Liver (tissue), 9 donors: ENCODE results near the gene KATNB1. TPM values are rescaled to one million over a fixed set of nuclear protein-coding genes. Genes with fewer than 3 reads are reported as not detected.

Source experiments
- DNase-seq: peaks from one replicate; pipeline ENCODE4 v3.0.0-alpha.2; 2017; ENCODE audit warnings: low spot score
- H3K27ac ChIP-seq, 2 donors: one replicate each; pipeline ENCODE4 v1.7.0; 2013; ENCODE audit warnings: inconsistent platforms in 2 of 2, low read length in 2 of 2, control low read depth in 1 of 2, low read depth in 1 of 2, mild to moderate bottlenecking in 1 of 2
- H3K27me3 ChIP-seq, 4 donors: one replicate each; pipeline versions ENCODE4 v1.6.1 to v1.7.0; 2013; ENCODE audit warnings: low read length in 3 of 4, inconsistent platforms in 1 of 4, mild to moderate bottlenecking in 1 of 4, moderate library complexity in 1 of 4; ENCODE audit not compliant: control insufficient read depth in 4 of 4, insufficient read depth in 4 of 4
- H3K36me3 ChIP-seq, 4 donors: one replicate each; pipeline versions ENCODE4 v1.6.1 to v1.7.0; 2013; ENCODE audit warnings: low read length in 3 of 4, mild to moderate bottlenecking in 3 of 4, low read depth in 1 of 4, moderate library complexity in 1 of 4; ENCODE audit not compliant: control insufficient read depth in 4 of 4, insufficient read depth in 3 of 4
- H3K4me1 ChIP-seq, 4 donors: one replicate each; pipeline versions ENCODE4 v1.6.1 to v1.7.0; 2013; ENCODE audit warnings: low read length in 3 of 4, mild to moderate bottlenecking in 3 of 4, moderate library complexity in 1 of 4; ENCODE audit not compliant: control insufficient read depth in 4 of 4, insufficient read depth in 4 of 4
- H3K4me3 ChIP-seq, 3 donors: one replicate each; pipeline versions ENCODE4 v1.6.1 to v1.7.0; 2013; ENCODE audit warnings: low read length in 3 of 3, control low read depth in 1 of 3, low read depth in 1 of 3, mild to moderate bottlenecking in 1 of 3
- H3K9ac ChIP-seq, 2 donors: one replicate each; pipeline ENCODE4 v1.7.0; 2013; ENCODE audit warnings: low read length in 2 of 2, mild to moderate bottlenecking in 2 of 2, moderate library complexity in 2 of 2, control low read depth in 1 of 2, low read depth in 1 of 2
- H3K9me3 ChIP-seq, 4 donors: one replicate each; pipeline versions ENCODE4 v1.6.1 to v1.7.0; 2013; ENCODE audit warnings: low read length in 3 of 4; ENCODE audit not compliant: control insufficient read depth in 4 of 4
- ATF3 ChIP-seq: IDR thresholded peaks from 2 replicates; pipeline ENCODE4 v1.6.1; 2016; ENCODE audit warnings: antibody characterized with exemption
- CTCF ChIP-seq: fragments of 150-350 bp; IDR thresholded peaks from 2 replicates; pipeline ENCODE4 v1.5.1; 2017; ENCODE audit warnings: improper control_type of control experiment, low read depth, low read length; ENCODE audit not compliant: missing input control
- EGR1 ChIP-seq, 2 donors: IDR thresholded peaks; 2 replicates each; pipeline ENCODE4 v1.6.1; 2016 to 2018; ENCODE audit warnings: antibody characterized with exemption in 2 of 2, low read depth in 2 of 2
- FOXA1 ChIP-seq: IDR thresholded peaks from 2 replicates; pipeline ENCODE4 v1.6.1; 2016; ENCODE audit warnings: antibody characterized with exemption
- FOXA2 ChIP-seq: IDR thresholded peaks from 2 replicates; pipeline ENCODE4 v1.6.1; 2016; ENCODE audit warnings: antibody characterized with exemption
- GABPA ChIP-seq, 2 donors: IDR thresholded peaks in 1 of 2; conservative IDR thresholded peaks in 1 of 2; 2 replicates each; pipeline ENCODE4 v1.6.1; 2016; ENCODE audit warnings: antibody characterized with exemption in 2 of 2, mild to moderate bottlenecking in 1 of 2, moderate library complexity in 1 of 2
- HNF4A ChIP-seq, 2 donors: conservative IDR thresholded peaks; 2 replicates each; pipeline ENCODE4 v1.6.1; 2016; ENCODE audit warnings: antibody characterized with exemption in 2 of 2, mild to moderate bottlenecking in 2 of 2
- HNF4G ChIP-seq: IDR thresholded peaks from 2 replicates; pipeline ENCODE4 v1.6.1; 2016; ENCODE audit warnings: antibody characterized with exemption
- JUND ChIP-seq, 2 donors: IDR thresholded peaks; 2 replicates each; pipeline ENCODE4 v1.6.1; 2016; ENCODE audit warnings: antibody characterized with exemption in 2 of 2
- RAD21 ChIP-seq, 2 donors: IDR thresholded peaks; 2 replicates each; pipeline ENCODE4 v1.6.1; 2016; ENCODE audit warnings: antibody characterized with exemption in 2 of 2, mild to moderate bottlenecking in 2 of 2
- REST ChIP-seq: IDR thresholded peaks from 2 replicates; pipeline ENCODE4 v1.6.1; 2016; ENCODE audit warnings: antibody characterized with exemption, mild to moderate bottlenecking
- RXRA ChIP-seq, 2 donors: IDR thresholded peaks; 2 replicates each; pipeline ENCODE4 v1.6.1; 2017 to 2018; ENCODE audit warnings: antibody characterized with exemption in 2 of 2, mild to moderate bottlenecking in 1 of 2
- SP1 ChIP-seq: IDR thresholded peaks from 2 replicates; pipeline ENCODE4 v1.6.1; 2018; ENCODE audit warnings: antibody characterized with exemption, mild to moderate bottlenecking
- TAF1 ChIP-seq: conservative IDR thresholded peaks from 2 replicates; pipeline ENCODE4 v1.6.1; 2016; ENCODE audit warnings: antibody characterized with exemption, mild to moderate bottlenecking
- YY1 ChIP-seq: IDR thresholded peaks from 2 replicates; pipeline ENCODE4 v1.6.1; 2016; ENCODE audit warnings: antibody characterized with exemption, mild to moderate bottlenecking
- WGBS: extraction: QIAGEN DNeasy Blood & Tissue Kit; methylation state at CpG from one replicate; pipeline ENCODE4 v1.1.7; 2013; 5-methylcytosine and 5-hydroxymethylcytosine counted together
- polyA plus RNA-seq, 2 donors: library from polyadenylated mRNA; stranded (reverse) in 1 of 2; unstranded in 1 of 2; fragments of 200-250 nt in 1 of 2; fragments of >200 nt in 1 of 2; fragmentation: Nextera tagmentation in 1 of 2; extraction: Ambion mirVana in 1 of 2; gene quantifications; one replicate each; pipeline versions ENCODE4 v1.2.1 to v1.2.3, GENCODE V29; 2013 to 2015
- total RNA-seq, 2 donors: library from RNA; depleted of rRNA; stranded (reverse); fragments of >200 nt; gene quantifications; one replicate each; pipeline ENCODE4 v1.2.3, GENCODE V29; 2014
- TF ChIP-seq, protein P1 (sequence below): IDR thresholded peaks from 2 replicates; pipeline ENCODE4 v1.6.1; 2016; ENCODE audit warnings: antibody characterized with exemption
- TF ChIP-seq, protein P2 (sequence below): IDR thresholded peaks from 2 replicates; pipeline ENCODE4 v1.6.1; 2016; ENCODE audit warnings: antibody characterized with exemption
- donor health status: healthy.
- donor health status: healthy.
- donor health status: healthy.
- donor health status: healthy.
- donor health status: healthy.

KATNB1 gene
- total and polyA plus RNA-seq, 4 donors: 4.5 to 16.4 (median 7.5) TPM

GRCh38 chr16:57694725-57695679, 40.6 kb upstream of the KATNB1 start, which contains the start of gene DRC7:
DRC7 (plus strand) TSS chr16:57694806; CDS start chr16:57697950, 3,144 bp downstream.
- Histone ChIP-seq H3K27ac (peak within 1 kb of the TSS; percentile 45 to 72), H3K27me3 (no peaks in the 10 kb centered on the region), H3K9ac (no peak within 1 kb of the TSS), H3K36me3 (no peaks in the 10 kb centered on the region), H3K4me1 (peaks cover 2 to 24% (median 12%) of the 10 kb centered on the region in 4 donors), H3K9me3 (no peaks in the 10 kb centered on the region), H3K4me3 (peak within 1 kb of the TSS in 1 of 3 donors; percentile 29)
- WGBS: 41% methylated on average over 8 of the region's 8 CpGs
- peak; percentile 69 for DNase-seq
- TF ChIP-seq HNF4A (conservative IDR thresholded peaks at IDR 0.05): no peak
- no peak for TF ChIP-seq FOXA2
- TF ChIP-seq, protein P1, sequence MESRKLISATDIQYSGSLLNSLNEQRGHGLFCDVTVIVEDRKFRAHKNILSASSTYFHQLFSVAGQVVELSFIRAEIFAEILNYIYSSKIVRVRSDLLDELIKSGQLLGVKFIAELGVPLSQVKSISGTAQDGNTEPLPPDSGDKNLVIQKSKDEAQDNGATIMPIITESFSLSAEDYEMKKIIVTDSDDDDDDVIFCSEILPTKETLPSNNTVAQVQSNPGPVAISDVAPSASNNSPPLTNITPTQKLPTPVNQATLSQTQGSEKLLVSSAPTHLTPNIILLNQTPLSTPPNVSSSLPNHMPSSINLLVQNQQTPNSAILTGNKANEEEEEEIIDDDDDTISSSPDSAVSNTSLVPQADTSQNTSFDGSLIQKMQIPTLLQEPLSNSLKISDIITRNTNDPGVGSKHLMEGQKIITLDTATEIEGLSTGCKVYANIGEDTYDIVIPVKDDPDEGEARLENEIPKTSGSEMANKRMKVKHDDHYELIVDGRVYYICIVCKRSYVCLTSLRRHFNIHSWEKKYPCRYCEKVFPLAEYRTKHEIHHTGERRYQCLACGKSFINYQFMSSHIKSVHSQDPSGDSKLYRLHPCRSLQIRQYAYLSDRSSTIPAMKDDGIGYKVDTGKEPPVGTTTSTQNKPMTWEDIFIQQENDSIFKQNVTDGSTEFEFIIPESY: no peak
- TF ChIP-seq SP1: no peak
- TF ChIP-seq YY1: no peak
- no peak for TF ChIP-seq FOXA1
- TF ChIP-seq REST: no peak
- no peak for TF ChIP-seq JUND (IDR thresholded peaks at IDR 0.05)
- no peak for TF ChIP-seq RXRA (IDR thresholded peaks at IDR 0.05)
- TF ChIP-seq ATF3: no peak
- no peak for TF ChIP-seq HNF4G
- TF ChIP-seq EGR1 (IDR thresholded peaks at IDR 0.05; ENCODE audit: low read depth in 2 of 2): no peak
- no peak for TF ChIP-seq TAF1
- TF ChIP-seq, protein P2, sequence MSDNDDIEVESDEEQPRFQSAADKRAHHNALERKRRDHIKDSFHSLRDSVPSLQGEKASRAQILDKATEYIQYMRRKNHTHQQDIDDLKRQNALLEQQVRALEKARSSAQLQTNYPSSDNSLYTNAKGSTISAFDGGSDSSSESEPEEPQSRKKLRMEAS: no peak
- TF ChIP-seq GABPA (IDR thresholded peaks at IDR 0.05 in 1 of 2, conservative IDR thresholded peaks at IDR 0.05 in 1 of 2): no peak

GRCh38 chr16:57695680-57696069, 39.9 kb upstream of the KATNB1 start:
- H3K27ac ChIP-seq: no peak overlapping the region
- no peaks in the 10 kb centered on the region for H3K9me3 ChIP-seq
- peaks cover 2 to 21% (median 12%) of the 10 kb centered on the region in 4 donors for H3K4me1 ChIP-seq
- WGBS: 79% methylated on average over 5 of the region's 5 CpGs
- no peak for DNase-seq
- no peaks in the 10 kb centered on the region for H3K36me3 ChIP-seq
- H3K27me3 ChIP-seq: no peaks in the 10 kb centered on the region
- no peak overlapping the region for H3K9ac ChIP-seq
- H3K4me3 ChIP-seq: no peak overlapping the region
- TF ChIP-seq RXRA (IDR thresholded peaks at IDR 0.05) (no peak), YY1 (no peak), TAF1 (no peak), HNF4G (no peak), FOXA2 (no peak), EGR1 (IDR thresholded peaks at IDR 0.05; ENCODE audit: low read depth in 2 of 2) (no peak), RAD21 (IDR thresholded peaks at IDR 0.05) (no peak), CTCF (no peak), JUND (IDR thresholded peaks at IDR 0.05) (no peak), GABPA (IDR thresholded peaks at IDR 0.05 in 1 of 2, conservative IDR thresholded peaks at IDR 0.05 in 1 of 2) (no peak), ATF3 (no peak), SP1 (no peak), FOXA1 (no peak)
- TF ChIP-seq, protein P2: no peak
- TF ChIP-seq, protein P1: no peak
